Ureter (tissue), 1 donor: Measurements from ENCODE around the gene SFXN5. TPM values are rescaled to one million over a fixed set of nuclear protein-coding genes. Genes with fewer than 3 reads are reported as not detected.

Source experiments
- DNase-seq: peaks from one replicate; pipeline ENCODE4 v3.0.0-alpha.2; 2020; ENCODE audit warnings: low spot score
- total RNA-seq: library from RNA; stranded (reverse); gene quantifications from one replicate; pipeline ENCODE4 v1.2.4, GENCODE V29; 2023
- donor health status: DM: yes; HTN: yes; CAD: no.

SFXN5 gene
- total RNA-seq, 1 donor from 2014 or later = 28.6 TPM

DNA sequence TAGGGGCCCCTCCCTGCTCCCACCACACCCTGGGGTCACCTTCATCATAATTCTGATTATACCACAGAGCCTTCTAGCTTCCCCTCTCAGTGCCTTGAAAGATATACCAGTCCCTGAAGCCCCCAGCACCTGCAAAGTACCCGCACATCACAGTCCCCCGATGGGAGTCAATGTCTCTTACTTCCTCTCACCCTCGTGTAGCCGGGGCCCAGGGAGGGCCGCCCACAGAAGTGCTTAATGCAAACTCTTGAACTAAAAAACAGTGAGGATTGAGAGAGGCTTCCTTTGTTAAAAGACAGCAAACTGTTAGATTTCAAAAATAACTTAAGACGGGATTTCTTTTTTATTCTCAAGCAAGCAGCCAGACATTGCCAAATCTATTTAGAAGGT is 76.5 kb downstream of the SFXN5 start:
- DNase-seq = peak; percentile 27

DNA sequence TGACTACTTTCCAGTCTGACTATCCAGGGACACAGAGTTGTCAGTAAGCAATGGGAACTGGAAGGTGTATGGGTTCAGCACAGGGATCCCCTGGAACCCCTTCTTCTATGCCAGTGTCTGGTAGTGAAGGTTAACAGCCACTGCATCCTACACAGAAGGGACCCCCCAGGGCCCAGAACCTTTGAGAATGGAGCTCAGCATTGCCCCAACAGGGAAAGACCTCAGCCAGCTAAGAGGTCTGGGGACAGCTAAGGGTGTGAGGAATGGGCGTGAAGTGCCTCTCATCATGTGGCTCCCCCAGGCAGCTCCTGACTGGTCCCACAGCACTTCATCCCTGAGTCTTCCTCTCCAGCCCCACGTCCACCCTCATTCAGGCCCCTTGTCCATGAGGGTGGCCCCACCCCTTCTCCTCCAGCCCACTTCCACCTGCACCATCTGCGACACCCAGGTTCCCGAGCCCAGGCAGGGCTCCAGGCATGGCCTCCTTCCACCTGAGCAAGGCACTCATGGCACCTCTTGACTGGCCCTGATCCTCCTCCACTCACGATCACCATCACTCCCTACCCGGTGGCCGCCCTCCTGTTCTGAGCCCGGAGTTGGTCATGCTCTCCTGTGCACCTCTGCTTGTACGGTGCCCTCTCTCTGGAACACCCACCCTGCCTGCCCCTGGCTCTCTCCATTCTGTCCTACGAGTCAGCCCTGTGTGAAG is 77.1 kb downstream of the SFXN5 start:
- peak; percentile 38 for DNase-seq

DNA sequence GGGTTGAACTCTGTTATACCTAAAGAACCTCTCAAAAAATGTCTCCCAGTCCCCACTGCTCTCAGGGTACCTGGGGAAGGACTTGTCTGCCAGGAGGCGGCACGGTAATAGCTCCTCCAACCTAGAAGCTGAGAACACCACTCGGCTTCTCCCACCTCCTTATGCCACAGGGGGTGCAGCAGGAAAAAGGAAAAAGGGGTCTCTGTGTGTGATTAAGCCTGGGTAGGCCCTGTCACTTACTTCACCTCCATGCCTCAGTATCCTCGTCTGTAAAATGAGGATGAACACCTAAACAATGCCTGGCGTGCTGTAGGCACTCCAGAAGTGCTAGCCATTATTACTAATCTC is 77.6 kb downstream of the SFXN5 start:
- peak; percentile 10 for DNase-seq

DNA sequence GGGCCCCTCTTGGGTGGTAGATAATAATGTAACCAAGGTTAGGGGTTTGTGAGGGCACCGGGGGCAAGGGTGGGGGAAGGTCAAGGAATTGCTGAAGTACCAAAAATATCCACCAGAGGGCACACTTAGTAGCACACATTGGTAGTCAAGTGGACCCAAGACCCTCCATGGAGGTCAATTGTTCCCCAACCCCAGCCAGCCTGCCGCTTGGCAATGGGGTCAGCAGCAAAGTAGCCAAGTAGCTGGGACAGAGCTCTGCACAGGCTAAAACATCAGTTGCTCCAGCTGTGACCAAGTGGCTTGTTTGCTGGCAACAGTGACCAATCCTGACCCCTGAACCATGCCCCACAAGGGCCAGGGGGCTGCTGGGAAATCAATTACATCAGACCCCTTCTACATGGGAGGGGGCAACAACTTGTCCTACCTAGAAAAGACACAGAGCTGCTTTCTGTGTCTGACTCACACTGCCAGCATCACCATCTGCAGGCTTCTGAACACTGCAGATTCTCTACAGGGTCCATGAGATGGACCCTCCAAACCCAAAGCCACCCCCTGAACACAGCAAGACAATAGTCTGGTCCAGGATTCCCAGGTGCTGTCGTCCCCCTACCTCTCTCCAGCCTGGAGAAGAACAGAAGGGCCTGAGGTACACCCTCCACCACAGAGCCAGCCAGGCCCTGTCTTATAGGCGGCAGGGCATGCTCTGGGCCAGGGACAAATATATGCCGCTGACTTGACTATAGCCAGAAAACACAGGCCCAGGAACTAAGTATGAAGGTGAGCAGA is 78.2 kb downstream of the SFXN5 start:
- DNase-seq = peak; percentile 43

DNA sequence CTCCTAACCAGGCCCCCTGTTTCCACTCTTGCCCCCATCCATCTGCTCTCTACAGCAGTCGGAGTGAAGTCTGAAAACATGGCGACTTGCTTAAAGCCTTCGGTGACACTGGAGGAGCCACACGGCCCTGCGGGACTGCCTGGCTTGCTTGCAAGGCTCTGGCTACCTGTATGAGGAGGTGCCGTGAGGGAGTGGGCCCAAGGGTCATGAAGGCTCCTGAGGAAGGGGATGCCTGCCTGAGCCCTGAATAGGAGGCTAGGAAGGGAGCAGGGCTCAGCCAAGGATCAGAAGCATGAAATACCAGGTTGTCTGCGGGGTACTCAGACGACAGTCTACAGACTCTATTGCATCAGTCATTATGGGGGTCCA is 78.8 kb downstream of the SFXN5 start:
- peak; percentile 28 for DNase-seq

DNA sequence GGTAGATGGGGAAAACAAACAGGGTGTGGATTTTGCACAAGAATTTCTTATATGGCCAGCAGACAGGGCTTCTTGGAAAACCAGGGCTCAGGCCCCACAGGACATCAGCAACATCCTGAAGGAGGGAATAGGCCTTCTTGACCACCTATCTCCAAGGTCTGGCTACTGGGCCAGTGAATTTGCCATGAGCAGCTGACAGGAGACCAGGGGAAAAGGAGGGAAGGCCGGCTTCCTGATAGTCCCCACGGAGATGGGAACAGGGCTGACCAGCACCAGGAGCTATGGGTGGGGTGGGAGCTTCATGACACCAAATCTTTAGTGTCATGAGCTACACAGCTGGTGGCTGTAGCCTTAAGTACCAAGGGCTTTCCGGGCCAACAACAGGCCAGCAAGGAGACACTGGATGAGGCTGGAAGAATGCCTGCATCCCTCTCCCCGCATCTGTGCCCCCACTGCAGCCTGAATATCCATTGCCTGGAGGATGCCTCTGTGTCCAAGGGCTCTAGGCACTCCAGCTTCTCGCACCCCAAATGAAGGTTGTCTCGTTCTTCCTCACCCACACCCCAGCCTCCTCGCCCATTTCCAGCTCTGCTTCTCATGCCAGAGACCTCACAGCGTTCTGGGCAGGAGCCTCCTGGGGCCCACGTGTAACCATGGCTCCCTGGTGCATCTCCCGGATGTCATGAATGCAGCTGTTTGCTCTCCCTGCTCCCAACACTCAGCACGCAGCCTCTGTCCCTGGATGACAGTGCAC is 79.4 kb downstream of the SFXN5 start:
- DNase-seq = peak; percentile 31

DNA sequence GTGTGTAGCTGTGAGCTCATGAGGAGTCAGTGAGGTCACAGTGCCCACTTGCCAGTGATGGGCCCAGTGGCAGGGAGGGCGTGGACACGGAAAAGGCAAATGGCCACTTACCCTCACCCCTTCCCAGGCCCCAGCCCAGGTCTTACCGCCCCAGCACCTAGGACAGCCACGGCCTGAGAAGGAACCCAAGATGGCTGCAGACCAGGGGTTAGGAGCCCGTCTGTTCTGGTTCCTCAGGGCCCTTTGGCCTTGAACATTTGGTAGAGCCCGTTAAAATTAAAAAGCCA is 80.1 kb downstream of the SFXN5 start:
- peak; percentile 34 for DNase-seq

DNA sequence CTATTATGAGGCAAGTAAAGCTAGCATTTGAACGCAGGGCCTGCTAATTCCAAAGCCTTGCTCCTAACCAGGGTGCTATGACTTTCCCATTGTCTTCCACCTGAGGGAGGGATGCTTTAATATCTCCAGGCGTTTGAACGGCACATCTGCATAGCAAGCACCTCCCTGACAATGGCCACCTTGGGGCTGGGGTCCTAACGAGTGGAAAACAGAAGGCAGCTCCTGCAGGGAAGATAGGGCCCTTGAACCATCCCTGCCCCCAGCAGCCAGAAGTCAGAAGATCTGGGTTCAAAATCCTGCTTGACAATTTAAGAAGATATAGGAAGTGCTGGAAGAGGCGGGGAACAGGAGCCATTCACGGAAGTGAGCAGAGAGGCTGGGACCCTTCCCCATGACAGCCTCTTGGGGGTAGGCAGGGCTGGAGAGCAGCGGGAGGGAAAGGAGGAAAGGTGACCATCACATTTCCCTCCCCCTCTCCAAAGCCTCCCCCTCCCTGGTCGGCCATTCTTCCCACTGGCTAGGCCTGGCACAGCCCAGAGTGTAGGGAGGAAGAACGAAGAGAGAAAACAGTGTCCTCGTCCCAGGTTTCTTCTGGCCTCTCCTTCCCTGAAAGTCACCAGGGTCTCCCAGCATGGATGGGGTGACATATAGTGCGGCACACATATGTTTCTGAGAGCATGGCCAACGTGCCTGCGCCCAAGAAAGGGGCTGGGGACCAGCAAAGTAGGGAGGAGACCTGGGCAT is 80.6 kb downstream of the SFXN5 start:
- peak; percentile 15 for DNase-seq

DNA sequence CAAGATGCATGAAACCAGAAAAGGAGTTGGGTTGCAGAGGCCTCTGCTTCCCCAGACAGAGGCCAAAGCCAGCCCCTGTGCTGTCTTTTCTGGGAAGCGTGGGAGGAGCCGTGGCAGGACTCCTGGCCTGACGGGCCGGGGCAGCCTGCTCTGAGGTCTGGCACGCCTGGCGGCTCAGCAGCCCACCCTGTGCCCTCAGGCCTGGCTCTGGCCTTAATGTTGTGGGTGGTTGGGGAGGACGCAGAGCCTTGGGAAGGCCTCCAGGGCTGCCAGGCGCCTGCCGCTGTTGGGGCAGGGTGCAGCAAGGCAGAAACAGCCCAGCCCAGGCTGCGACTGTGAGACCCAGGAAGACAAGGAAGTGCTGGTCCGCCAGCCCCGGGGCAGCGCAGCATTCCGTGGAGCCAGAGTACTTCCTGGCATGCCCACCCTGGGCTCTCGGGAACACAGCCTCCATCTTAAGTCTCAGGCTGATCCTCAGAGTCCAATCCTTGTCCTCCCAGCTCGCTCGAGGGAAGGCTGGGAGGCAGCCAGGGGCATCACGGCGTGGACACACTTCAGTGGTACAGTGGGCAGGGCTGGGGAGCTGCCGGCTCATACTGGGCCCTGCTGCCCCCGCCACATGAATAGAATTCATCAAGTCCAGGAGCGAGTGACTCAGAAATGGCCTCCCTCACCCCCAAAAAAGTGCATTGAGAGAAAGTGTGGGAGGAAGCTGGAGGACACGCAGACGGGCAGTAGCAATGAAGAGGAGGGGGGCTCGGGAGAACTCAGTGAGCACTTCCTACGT is 81.5 kb downstream of the SFXN5 start:
- DNase-seq = peak; percentile 15

DNA sequence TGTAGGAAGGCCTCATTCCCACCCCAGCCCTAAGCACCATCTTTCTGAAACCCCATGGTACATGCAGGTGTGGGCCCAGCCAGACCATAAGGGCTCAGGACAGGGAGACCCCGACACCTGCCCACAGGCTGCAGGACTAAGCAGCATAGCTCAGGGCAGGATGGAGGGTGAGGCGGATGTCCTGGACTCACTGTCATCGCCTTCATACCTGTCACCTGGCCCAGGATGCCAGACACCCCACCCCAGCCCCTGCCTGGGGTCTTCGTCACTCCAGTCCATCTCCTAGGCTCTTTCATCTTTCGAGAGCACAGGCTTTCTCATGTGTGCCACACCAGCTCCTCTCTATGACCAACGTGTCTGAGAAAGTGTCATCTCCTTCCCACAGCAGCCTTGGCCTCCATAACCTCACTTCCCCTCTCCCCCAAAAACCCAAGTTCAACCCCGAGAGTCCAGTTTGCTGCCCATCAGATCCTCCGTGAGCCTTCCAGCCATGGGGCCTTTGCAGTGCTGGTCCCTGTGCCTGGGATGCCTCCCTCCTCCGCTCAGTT is 82.7 kb downstream of the SFXN5 start:
- DNase-seq = no peak

DNA sequence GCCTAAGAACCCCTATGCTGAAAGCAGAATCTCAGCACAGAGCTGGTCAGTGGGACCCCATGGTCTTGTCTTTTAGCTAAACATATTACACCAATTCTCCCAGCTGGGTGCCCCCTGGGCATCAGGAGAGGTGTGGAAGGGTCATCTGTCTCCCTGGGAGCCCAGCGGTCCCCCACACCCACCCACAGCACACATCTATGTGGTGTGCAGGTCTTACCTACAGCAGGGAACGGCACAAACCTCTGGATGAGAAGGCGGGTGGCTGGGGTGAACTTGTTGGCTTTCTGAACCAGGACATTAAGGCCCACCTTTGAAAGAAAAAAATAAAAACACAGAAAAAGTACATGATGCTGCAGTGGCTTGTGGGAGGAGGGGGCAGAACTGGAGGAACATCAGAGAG is 83.5 kb downstream of the SFXN5 start:
- DNase-seq = no peak

DNA sequence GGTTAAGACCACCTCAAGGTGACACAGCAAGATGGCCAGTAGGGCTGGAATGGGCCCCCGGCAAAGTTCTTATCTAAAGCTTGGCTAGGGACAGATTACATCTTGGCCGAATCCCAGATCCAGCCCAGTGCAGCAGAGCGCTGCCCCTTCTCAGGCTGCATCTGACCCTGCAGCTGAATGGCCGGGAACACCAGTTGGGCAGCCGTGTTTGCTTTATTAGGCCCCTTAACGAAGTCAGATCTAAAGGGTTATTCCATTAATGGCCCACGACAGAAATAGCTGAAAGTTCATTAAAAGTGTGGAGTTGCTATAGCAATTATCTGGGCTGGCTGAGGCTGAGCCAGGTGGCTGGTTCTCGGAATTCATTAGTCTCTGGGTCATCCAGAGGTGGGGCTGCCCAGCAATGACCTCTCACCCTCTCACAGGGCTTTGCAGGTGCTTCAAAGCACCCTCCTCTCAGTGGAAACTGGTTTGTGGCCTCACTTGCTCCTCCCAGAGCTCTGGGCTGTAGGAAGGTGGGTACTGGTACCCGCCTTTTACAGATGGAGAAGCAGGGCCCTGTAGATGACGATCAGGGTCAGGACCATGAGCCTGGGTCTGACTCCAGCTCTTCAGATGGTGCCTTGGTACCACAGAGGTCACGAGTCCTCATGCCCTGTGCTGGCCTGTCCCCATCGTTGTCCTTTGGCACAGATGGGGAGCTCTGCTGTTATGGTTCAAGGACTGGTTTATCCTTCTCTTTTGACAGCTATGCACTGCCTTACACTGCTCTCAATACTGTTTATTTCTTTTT is 85.4 kb downstream of the SFXN5 start:
- no peak for DNase-seq

DNA sequence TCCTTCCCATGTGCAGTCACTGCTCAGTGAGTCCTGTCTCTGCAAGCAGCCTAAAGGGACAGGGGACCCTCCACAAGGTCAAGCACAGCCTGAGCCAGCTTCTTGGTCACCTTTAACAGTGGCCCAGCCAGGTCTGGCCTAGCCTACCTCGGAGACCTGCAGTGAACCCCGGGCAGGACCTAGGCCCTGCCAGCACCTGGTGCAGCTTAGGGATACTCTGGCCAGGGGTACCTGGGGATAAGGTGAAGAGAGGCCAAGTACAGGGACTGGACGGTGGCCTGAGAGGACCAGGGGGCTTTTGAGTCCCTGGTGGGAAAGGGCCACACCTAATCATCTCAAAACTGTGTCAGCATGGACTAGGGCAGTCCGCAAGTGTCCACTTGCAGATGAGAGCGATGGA is 86.4 kb downstream of the SFXN5 start:
- DNase-seq = no peak

DNA sequence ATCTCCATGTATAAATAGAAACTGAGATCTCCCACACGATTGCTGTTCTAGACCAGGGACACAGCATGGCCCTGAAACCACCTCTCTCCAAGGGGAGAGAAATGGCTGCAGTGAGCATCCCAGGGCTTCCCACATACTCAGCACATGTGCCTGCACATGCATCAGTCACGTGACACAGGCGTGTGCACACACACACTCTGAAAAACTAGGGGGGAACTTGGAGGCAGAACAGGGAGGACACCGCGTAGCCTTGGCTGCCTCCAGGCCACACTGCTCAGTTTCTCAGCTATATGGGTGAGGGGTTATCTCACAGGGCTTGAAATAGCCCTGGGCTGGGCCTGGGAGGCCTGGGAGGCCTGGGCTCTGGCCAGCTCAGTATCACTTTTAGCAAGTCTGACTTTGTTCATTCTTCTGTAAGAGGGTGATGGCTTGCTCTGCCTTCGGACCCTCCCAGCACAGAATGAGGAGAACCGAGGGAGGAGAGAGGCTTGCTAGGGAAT is 87.3 kb downstream of the SFXN5 start:
- no peak for DNase-seq

DNA sequence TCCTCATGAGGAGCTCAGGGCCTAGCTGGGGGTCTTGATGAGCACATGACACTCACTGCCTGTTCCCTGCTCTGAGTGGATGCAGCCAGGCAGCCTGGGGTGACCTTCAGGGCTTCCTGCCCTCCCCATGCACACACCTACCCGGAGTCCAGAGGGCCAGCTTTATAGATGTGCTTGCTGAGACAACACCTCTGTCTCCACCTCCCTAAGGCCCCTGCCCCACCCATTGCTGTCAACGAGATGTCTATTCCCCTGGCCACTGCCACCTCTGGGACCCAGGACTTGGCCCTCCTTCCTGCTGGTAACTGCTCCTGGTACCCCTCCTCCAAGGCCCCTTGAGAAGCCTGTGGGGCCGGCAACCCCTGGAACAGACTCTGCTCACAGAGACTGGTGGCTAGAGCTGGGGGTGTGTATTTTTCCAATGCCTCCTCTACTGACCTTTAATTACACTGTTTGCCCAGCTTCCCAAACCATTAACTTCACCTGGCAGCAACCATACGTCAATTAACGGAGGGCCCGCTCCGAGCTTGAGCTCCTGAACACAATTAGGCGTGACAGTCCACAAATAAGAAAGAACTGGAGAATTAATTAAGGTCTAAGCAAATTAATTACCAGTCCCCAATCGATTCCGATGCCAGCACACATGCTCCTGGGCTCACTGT is 87.9 kb downstream of the SFXN5 start:
- no peak for DNase-seq

DNA sequence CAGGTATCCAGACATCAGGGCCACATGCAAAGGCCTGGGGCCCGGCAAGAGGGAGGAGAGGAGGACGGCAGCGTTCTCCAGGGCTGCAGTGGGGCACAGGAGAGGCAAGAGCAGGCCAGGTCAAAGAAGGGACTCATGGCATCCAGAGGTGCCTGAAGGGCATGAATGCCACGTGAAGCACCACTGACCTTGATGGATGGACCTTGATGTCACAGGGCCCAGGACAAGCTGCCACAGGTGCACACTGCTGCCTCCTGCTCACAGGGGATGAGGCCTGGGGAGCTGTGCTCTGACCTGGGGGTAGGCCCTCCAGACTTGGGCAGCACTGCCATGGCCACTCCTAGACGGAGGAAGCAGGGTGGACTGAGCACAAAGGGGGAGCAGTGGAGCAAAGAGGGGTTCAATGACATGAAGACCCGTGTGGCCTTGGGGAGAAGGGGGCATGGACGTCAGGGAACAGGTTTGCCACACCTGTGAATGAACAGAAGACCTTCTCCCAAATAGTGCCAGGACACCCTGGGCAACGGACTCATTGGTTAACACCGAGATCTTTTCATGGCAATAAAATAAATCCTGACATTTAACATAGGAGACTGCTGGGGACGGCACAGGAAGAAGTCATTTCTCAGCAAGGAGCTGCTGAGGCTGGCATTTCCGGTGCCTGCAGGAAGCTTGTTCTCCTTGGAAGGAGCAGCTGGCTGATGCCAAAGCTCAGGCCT is 88.6 kb downstream of the SFXN5 start:
- DNase-seq = no peak

DNA sequence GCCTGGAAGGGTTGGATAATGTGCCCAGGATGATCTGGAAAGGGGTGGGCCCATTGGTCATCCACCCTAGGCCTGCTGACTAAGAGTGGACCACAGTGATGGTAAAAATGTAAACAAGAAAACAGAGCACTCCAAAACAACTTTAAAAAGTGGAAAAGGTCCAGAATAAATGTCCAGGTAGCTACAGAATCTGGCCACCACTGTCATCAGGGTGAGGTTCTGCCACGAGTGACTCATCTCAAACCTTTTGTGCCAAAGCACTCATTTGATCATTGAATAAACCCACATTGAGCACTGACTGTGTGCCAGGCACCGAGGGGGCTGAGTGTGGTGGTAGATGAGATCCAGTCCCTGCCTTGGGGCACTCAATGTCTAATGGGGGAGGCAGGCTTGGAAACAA is 89.3 kb downstream of the SFXN5 start:
- no peak for DNase-seq

DNA sequence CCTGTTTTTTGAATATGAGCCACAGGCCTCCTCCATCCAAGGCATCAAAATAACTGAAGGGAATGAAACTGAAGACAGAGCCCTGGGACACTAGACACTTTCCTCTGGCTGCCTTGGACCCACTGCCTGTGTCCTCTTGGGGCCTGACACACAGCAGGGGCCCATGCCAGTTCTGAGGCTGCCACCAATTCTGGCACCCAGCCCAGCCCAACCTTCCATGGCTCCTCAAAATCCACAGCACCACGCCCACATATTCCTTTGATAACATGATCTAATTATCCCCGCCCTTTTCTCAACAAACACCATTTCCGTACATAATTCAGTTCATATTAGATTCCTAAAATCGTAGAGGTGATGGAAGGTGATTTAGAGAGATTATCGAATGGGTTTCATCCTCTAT is 90.0 kb downstream of the SFXN5 start:
- DNase-seq = no peak
